Endothelial cell of umbilical vein (primary cell): ENCODE results near the gene FAM120A. TPM values are rescaled to one million over a fixed set of nuclear protein-coding genes. Genes with fewer than 3 reads are reported as not detected.

Source experiments
- BruUV-seq: library from RNA; stranded (reverse); fragments of 400-500 nt; replicated peaks from 2 replicates; lab custom pipeline; 2021; lab: Mats Ljungman, UMichigan
- CTCF ChIA-PET: fragments of 300-600, 350-600 bp; sonication (Branson Sonifier 250); formaldehyde crosslinking; loops from one replicate; lab custom pipeline; 2021; ENCODE audit warnings: antibody characterized with exemption, inconsistent platforms; lab: Charles Lee
- POLR2A ChIA-PET: fragments of 300-600, 350-600 bp; sonication (Branson Sonifier 250); formaldehyde crosslinking; loops from one replicate; lab custom pipeline; 2021; ENCODE audit warnings: antibody characterized with exemption, inconsistent platforms; lab: Charles Lee
- DNase-seq: peaks from one replicate; pipeline ENCODE4 v3.0.0-alpha.2; 2011; ENCODE audit warnings: low read depth, low spot score
- FAIRE-seq: peaks from 2 replicates; lab custom pipeline; 2011; peaks lifted over from hg19 to GRCh38; lab: Jason Lieb, UNC
- H2AFZ ChIP-seq: 2 replicates; pipeline ENCODE4 v1.6.0; 2012; ENCODE audit warnings: low read depth, low read length, control low read depth, inconsistent platforms
- H3K27ac ChIP-seq: 2 replicates; pipeline ENCODE4 v1.5.1; 2011; ENCODE audit warnings: low read depth, mild to moderate bottlenecking, control low read depth, low read length, moderate library complexity; ENCODE audit not compliant: insufficient read depth
- H3K27me3 ChIP-seq, 2 experiments: 2 replicates each; pipeline versions ENCODE4 v1.6.0 to v1.6.1; 2011; ENCODE audit warnings: low read length in 2 of 2, mixed read lengths in 1 of 2; ENCODE audit not compliant: control insufficient read depth in 2 of 2, insufficient read depth in 2 of 2
- H3K36me3 ChIP-seq, 2 experiments: 2 replicates in 1 of 2; 3 replicates in 1 of 2; pipeline ENCODE4 v1.5.1; 2011; ENCODE audit warnings: low read length in 2 of 2, mild to moderate bottlenecking in 1 of 2, moderate library complexity in 1 of 2; ENCODE audit not compliant: control insufficient read depth in 2 of 2, insufficient read depth in 2 of 2; ENCODE audit errors: extremely low read depth in 1 of 2
- H3K4me1 ChIP-seq: 3 replicates; pipeline ENCODE4 v1.5.1; 2011; ENCODE audit warnings: mild to moderate bottlenecking, low read length; ENCODE audit not compliant: control insufficient read depth, insufficient read depth; ENCODE audit errors: extremely low read depth
- H3K4me2 ChIP-seq: 2 replicates; pipeline ENCODE4 v1.6.1; 2011; ENCODE audit warnings: low read length, control low read depth, mixed read lengths; ENCODE audit not compliant: insufficient read depth
- H3K4me3 ChIP-seq, 3 experiments: fragments of 200-600 bp in 1 of 3; sonication (generic), shearing (Covaris generic) in 1 of 3; replicated peaks in 1 of 3; 2 replicates each; pipeline ENCODE4 v1.5.1; 2011 to 2016; ENCODE audit warnings: control low read depth in 3 of 3, low read length in 3 of 3, mild to moderate bottlenecking in 2 of 3, inconsistent platforms in 1 of 3, low read depth in 1 of 3, moderate library complexity in 1 of 3; ENCODE audit not compliant: insufficient read depth in 1 of 3
- H3K79me2 ChIP-seq: 2 replicates; pipeline ENCODE4 v1.6.0; 2012; ENCODE audit warnings: low read length, inconsistent platforms; ENCODE audit not compliant: control insufficient read depth, insufficient read depth
- H3K9ac ChIP-seq: replicated peaks from 2 replicates; pipeline ENCODE3; 2011; ENCODE audit warnings: low read length, control low read depth; ENCODE audit not compliant: insufficient read depth; ENCODE audit errors: extremely low read depth
- H3K9me1 ChIP-seq: replicated peaks from 3 replicates; pipeline ENCODE4 v1.6.0; 2011; ENCODE audit warnings: mild to moderate bottlenecking, low read length; ENCODE audit not compliant: control insufficient read depth, insufficient read depth; ENCODE audit errors: extremely low read depth
- H3K9me3 ChIP-seq: replicated peaks from 2 replicates; pipeline ENCODE4 v1.5.1; 2012; ENCODE audit warnings: low read length, inconsistent platforms; ENCODE audit not compliant: control insufficient read depth, insufficient read depth
- H4K20me1 ChIP-seq: replicated peaks from 2 replicates; pipeline ENCODE3; 2011; ENCODE audit warnings: mild to moderate bottlenecking, low read length; ENCODE audit not compliant: control insufficient read depth, insufficient read depth; ENCODE audit errors: extremely low read depth
- EZH2 ChIP-seq: IDR thresholded peaks from 2 replicates; pipeline ENCODE4 v1.6.1; 2012; ENCODE audit warnings: borderline replicate concordance, low read depth, mild to moderate bottlenecking, moderate library complexity, low read length, inconsistent platforms; ENCODE audit not compliant: severe bottlenecking
- MYC ChIP-seq: IDR thresholded peaks from one replicate; pipeline ENCODE4 v1.6.1; 2011; ENCODE audit warnings: mild to moderate bottlenecking, low read depth, low read length
- POLR2A ChIP-seq: IDR thresholded peaks from 2 replicates; pipeline ENCODE4 v1.6.1; 2012; ENCODE audit warnings: low read depth, mild to moderate bottlenecking, control low read depth, low read length
- POLR2AphosphoS5 ChIP-seq: IDR thresholded peaks from 2 replicates; pipeline ENCODE4 v1.6.1; 2012; ENCODE audit warnings: low read depth, mild to moderate bottlenecking, control low read depth, low read length, moderate library complexity; ENCODE audit not compliant: insufficient read depth
- dilution Hi-C: fragments of 300-500 bp; cut with MboI; formaldehyde crosslinking; loops from one replicate; pipeline ENCODE4 v1.15.0; 2019; ENCODE audit warnings: low sequenced_read_pairs; ENCODE audit not compliant: extremely low pct_ligation_motif_present
- intact Hi-C: fragments of 100-400 bp; cut with micrococcal nuclease; formaldehyde crosslinking; loops from one replicate; pipeline ENCODE4 v1.10.0; 2022
- polyA plus RNA-seq, 4 experiments: library from polyadenylated mRNA; depleted of rRNA in 3 of 4; stranded (reverse) in 3 of 4; unstranded in 1 of 4; fragments of >200 nt; gene quantifications; 2 replicates each; pipeline versions ENCODE4 v1.2.1 to v1.2.3, GENCODE V29; 2011 to 2012; ENCODE audit warnings: missing spikeins in 1 of 4
- total RNA-seq: library from RNA; stranded (reverse); gene quantifications from 2 replicates; pipeline ENCODE4 v1.2.3, GENCODE V29; 2021
- TF ChIP-seq, protein P1 (sequence below), 2 donors: IDR thresholded peaks; 1 replicate in 1 of 2; 2 replicates in 1 of 2; pipeline ENCODE4 v1.5.1; 2011; ENCODE audit warnings: low read length in 2 of 2, mild to moderate bottlenecking in 2 of 2, moderate library complexity in 2 of 2, control low read depth in 1 of 2, inconsistent platforms in 1 of 2, low read depth in 1 of 2; ENCODE audit not compliant: insufficient read depth in 1 of 2; ENCODE audit errors: extremely low read depth in 1 of 2

FAM120A gene
- total and polyA plus RNA-seq, 2 donors (not counting 3 experiments of a cell fraction or from before 2014, with no cell fraction given) = 66.8 to 126 TPM

DNA sequence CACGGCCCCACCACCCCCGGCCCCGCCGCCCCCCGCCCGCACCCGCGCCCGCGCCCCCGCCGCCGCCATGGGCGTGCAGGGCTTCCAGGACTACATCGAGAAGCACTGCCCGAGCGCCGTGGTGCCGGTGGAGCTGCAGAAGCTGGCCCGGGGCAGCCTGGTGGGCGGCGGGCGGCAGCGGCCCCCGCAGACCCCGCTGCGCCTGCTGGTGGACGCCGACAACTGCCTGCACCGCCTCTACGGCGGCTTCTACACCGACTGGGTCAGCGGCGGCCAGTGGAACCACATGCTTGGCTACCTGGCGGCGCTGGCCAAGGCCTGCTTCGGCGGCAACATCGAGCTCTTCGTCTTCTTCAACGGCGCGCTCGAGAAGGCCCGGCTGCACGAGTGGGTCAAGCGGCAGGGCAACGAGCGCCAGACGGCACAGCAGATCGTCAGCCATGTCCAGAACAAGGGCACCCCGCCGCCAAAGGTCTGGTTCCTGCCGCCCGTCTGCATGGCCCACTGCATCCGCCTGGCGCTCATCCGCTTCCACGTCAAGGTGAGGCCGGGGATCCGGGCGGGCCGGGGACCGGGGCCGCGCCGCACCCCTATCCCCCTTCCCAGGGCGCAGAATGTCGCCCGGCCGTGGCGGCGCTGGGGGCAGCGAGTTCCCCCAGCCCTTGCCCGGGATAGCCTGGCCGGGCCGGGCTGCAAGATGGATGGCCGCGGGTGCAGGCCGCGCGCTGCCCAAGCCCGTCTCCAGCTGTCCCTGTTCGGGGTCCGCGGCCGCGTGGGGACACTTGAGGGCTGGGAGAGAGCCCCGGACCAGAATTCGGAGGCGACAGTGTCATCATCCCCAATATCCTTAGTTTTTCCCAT lies 594 bp downstream of the FAM120A start:
- H3K27me3 ChIP-seq = no peaks in the 10 kb centered on the region
- dilution Hi-C loops (no loop called here), intact Hi-C loops (loop anchor here (2.0 to 5.0 kb wide), 4 partner anchors 50 to 579 kb away; no protein-coding TSS in a partner anchor)
- TF ChIP-seq EZH2 (no peak), MYC (no peak), POLR2A (no peak), POLR2AphosphoS5 (no peak)
- TF ChIP-seq, protein P1, sequence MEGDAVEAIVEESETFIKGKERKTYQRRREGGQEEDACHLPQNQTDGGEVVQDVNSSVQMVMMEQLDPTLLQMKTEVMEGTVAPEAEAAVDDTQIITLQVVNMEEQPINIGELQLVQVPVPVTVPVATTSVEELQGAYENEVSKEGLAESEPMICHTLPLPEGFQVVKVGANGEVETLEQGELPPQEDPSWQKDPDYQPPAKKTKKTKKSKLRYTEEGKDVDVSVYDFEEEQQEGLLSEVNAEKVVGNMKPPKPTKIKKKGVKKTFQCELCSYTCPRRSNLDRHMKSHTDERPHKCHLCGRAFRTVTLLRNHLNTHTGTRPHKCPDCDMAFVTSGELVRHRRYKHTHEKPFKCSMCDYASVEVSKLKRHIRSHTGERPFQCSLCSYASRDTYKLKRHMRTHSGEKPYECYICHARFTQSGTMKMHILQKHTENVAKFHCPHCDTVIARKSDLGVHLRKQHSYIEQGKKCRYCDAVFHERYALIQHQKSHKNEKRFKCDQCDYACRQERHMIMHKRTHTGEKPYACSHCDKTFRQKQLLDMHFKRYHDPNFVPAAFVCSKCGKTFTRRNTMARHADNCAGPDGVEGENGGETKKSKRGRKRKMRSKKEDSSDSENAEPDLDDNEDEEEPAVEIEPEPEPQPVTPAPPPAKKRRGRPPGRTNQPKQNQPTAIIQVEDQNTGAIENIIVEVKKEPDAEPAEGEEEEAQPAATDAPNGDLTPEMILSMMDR (IDR thresholded peaks at IDR 0.05; ENCODE audit: extremely low read depth in 1 of 2, insufficient read depth in 1 of 2, low read depth in 1 of 2, low read length in 2 of 2) = peak in 1 of 2 donors; percentile 25
- no peaks in the 10 kb centered on the region for H3K9me3 ChIP-seq
- FAIRE-seq (peak; percentile 24), DNase-seq (peak; percentile 58)
- peak overlapping the region; percentile 58 for H3K27ac ChIP-seq
- ChIA-PET CTCF (interaction anchor here (3.1 kb wide), 1 partner anchor 114 kb away, joined by 36 read pairs; no protein-coding TSS in a partner anchor), POLR2A (interaction anchor here (1.7 kb wide), 1 partner anchor 114 kb away, joined by 6 read pairs; no protein-coding TSS in a partner anchor)
- no TSS peak for BruUV-seq
- peak overlapping the region; percentile 89 for H3K9ac ChIP-seq
- H4K20me1 ChIP-seq = peaks cover 11% of the 10 kb centered on the region
- H3K36me3 ChIP-seq = peaks cover 8 to 9% of the 10 kb centered on the region in 2 experiments
- peaks cover 67% of the 10 kb centered on the region for H3K79me2 ChIP-seq
- no peaks in the 10 kb centered on the region for H3K9me1 ChIP-seq
- H2AFZ ChIP-seq = peak overlapping the region; percentile 75
- H3K4me3 ChIP-seq = peak overlapping the region; percentile 85 to 99 (median 88)
- H3K4me2 ChIP-seq = peak overlapping the region; percentile 91
- peaks cover 11% of the 10 kb centered on the region for H3K4me1 ChIP-seq
